Measurements from ENCODE around the gene UGT3A1.
"Not testable (repeated sequence)": the region's sequence is repeated elsewhere in the genome, so short reads cannot be mapped to it uniquely, and the experiment has no call there.

UGT3A1 gene, protein sequence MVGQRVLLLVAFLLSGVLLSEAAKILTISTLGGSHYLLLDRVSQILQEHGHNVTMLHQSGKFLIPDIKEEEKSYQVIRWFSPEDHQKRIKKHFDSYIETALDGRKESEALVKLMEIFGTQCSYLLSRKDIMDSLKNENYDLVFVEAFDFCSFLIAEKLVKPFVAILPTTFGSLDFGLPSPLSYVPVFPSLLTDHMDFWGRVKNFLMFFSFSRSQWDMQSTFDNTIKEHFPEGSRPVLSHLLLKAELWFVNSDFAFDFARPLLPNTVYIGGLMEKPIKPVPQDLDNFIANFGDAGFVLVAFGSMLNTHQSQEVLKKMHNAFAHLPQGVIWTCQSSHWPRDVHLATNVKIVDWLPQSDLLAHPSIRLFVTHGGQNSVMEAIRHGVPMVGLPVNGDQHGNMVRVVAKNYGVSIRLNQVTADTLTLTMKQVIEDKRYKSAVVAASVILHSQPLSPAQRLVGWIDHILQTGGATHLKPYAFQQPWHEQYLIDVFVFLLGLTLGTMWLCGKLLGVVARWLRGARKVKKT

DNA sequence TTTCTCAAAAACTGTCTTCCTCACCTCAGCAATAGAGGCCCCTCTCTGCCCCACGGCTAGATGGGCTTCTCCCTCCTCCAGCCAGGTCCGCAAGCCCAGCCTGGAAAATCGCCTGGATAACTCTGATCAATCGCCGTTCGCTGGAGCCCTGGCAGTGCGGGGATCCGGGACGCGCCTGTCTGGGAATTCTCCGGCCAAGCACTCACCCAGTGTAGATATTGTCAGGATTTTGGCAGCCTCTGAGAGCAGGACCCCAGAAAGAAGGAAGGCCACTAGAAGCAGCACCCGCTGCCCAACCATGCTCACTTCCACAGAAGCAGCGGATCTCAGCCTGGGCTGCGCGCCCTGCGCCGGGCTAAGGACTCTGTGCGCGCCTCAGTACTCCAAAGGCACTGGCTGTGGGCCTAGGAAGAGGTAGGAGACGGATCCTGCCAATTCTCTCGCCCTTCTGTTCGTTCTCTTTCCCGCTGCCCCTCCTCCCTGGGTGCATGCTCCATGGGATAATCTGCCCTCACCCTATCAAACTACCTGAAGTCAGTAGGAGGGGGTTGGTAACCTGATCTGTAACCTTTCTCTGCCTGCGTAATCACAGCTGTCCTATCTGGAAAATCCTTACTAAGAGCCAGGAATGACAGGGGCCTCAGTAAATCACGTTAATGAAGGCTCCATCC lies at the start of gene UGT3A1:
TSS of gene UGT3A1 (minus strand) at position 450 of the 671 bp plus-strand sequence. CDS start at position 300, 150 bp downstream.
- no peak for DNase-seq

DNA sequence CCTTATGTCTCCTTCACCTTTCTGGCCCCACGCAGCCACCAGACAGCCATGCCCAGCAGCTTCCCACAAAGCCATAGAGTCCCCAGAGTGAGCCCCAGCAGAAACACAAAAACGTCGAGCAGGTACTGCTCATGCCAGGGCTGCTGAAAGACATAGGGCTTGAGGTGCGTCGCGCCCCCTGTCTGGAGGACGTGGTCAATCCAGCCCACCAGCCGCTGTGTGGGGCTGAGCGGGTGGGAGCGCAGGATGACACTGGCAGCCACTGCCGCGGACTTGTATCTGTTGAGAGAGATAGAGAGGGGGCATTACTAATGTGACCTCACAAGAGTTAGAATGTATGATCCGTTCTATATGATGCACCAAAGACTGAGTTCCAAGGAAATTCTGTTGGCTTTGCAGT lies 44.5 kb upstream of the UGT3A1 start:
- DNase-seq: no peak

DNA sequence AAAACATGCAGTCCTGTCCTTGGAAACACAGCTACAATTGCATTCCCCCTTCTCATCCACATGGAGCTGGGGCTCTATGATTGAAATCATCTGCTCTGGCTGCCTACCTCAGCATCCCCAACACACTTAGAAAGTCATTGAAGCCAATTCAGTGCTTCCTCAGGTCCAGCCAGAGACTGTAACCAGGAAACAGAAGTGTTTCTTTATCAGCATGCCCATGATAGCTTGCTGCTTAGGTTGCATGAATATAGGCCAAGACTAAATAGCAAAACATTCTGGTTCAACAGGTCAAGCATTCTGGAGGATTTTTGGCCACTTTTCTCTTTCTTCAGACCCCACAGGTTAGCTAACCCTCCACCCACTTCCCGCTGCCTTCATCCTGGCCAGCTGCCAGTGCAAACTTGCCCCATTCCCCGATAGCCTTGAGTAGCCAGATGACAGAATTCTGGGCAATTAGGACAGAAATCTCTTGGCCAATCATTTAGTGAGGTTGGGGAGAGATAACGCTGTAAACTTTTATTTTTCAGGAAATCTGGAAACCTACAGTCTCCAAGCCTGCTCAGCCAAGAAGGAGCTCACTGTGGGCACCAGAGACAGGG lies 43.4 kb upstream of the UGT3A1 start:
- DNase-seq: not testable (repeated sequence)

DNA sequence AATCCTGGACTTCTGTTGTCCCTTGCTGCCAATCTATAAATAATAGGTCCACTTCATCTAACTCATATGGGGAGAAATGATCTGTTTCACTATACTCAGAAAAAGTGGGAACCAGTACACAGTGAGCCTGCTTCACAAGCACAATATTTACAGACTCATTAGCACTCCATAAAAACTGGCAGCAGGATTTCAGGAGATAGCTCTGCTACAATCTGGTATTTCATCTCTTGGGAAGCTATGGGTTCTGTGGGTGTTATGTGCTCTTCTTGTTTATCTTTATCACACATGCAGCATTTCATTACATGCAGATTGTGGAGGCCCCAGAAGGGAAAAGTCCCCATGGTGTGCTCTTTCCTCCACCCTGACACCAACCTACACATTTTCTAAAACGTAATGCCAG lies 42.3 kb upstream of the UGT3A1 start:
- DNase-seq: no peak

DNA sequence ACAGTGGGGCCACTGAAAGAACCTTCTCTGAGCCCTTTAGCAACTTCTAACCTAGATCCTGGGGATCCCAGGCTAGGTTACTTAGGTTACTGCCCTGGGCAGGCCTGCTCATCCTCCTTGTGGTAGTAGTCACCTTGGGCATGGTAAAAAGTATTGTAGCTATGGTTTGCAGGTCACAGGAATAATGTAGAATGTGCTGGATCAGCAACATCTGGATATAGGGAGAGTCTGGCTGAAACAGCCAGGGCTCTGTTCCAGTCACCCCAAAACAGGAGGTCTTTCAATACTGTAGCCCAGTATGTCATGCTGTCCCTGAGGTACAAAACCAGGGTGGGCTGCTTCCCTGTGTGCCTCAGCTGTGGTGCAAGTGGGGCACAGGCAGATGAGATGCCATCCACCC lies 41.9 kb upstream of the UGT3A1 start:
- no peak for DNase-seq

DNA sequence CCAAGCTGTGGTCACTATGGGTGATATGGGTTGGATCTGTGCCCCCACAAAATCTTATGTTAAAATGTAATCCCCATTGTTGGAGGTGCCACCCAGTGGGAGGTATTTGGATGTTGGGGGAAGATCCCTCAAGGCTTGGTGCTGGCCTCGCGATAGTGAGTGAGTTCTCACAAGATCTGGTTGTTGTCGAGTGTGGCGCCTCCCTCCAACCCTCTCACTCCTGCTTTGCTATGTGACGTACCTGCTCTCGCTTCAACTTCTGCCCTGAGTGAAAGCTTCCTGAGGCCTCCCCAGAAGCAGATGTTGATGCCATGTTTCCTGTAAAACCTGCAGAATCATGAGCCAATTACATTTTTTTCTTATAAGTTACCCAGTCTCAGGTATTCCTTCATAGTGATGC lies 40.0 kb upstream of the UGT3A1 start:
- no peak for DNase-seq

DNA sequence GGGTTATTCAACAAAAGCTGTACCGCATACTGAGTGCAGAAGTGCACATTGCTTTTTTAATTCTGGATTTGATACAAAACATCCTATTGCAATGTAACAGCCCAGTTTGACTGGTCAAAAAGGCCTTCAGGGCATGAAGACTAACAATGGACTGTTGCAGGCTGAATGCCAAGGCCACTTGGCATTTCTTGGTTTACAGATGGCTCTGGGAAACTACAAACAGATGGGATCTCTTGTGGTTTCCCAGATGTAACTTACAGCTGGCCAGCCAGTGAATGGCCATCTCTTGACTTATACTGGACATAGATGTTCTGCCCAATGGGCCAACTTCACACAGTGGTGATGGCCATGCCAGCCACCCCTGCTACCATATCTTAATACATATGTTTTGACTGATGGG lies 38.7 kb upstream of the UGT3A1 start:
- DNase-seq: no peak

DNA sequence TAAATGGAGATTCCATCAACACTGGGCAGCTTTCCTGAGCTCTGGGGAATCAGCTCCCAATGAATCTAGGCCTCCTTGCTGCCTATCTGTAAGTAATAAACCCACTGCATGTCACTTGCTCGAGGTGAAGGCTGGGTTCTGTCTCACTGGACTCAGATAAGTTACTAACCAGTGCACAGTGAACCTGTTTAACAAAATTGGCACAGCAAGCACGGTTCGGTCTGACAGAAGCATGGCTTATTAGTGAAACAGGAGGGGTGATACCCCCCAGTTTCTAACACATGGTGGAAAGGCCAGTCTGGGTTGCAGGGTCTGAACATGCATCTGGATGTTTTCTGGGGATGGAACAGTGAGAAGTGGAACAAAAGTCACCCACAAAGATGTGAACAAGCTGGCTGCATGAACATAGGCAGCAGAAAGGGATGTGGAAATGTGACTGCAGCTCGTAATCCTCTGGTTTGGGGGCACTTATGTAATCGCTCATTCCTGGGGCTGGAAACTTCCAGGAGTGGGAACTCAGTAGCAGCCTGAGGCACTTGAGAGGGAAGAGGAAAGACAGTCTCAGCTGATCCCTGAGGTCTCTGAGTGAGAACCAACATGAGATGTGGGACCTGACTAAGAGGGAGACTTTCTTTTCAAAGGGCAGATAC lies 37.8 kb upstream of the UGT3A1 start:
- no peak for DNase-seq

DNA sequence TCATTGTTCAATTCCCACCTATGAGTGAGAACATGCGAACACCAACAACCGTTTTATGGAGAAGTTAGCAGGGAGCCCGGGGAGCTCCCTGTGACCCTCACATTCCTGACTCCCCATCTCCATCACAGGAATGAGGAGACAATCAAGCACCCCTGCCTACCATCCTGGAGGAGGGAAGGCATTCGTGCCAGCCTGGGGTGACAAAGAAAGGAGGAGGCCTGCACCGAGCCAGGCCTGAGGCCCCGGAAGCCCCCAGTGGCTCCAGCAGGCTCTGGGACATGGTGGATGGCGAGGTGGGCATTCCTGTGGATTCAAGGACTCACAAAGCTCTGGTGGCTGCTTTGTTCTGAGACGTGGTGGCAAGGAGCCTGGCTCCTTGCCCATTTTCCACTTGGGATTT lies 36.5 kb upstream of the UGT3A1 start:
- DNase-seq: no peak

DNA sequence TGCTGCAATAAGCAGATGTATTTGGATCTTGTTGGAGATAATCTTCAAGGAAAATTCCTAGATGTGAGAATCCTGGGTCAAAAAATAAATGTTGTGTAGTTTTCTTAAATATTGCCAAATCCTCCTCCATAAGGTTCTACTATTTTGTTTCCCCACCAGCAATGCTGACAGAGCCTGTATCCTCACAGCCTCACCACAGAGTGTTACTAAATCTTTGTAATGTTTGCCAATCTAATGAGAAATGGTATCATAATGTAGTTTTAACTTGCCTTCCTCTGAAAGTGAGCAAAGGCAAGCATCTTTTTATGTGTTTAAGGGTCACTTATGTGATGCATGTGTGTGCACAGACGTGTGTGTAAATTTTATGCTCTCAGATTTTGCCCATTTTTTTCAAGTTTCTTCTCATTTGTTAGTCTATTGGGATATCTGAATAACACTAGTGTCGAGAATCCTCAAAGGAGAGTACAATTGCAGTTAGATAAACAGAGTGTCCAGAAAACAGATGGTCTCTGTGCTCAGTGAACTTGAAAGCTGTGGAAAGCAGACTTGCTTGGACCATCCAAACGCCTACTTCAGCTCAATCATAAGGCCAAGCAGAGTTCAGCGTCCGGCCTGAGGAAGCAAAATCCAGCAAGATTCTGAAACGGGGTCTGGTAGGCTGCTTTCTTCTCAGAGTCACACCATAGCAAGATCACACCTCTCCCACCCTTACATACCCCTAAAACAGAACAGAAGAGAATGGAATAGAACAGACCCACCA lies 35.7 kb upstream of the UGT3A1 start:
- DNase-seq: no peak

DNA sequence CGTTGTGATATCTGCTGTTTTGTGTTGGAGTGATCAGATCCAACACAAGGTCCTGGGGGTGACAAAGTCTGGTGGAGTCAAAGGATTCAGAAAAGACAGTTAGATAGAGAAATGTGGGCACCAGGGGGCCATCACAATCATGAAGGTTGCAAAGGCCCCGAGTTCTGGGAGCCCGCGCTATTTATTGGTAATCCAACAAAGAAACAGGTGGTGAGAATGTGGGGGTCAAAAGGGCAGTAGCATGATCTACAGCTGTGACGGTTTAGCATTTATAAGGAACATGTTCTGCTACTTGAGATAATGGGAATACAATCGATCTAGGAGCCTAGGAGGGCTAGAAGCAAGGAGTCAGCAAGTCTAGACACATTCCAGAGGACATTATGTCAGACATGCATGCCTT lies 31.1 kb upstream of the UGT3A1 start:
- DNase-seq: not testable (repeated sequence)

DNA sequence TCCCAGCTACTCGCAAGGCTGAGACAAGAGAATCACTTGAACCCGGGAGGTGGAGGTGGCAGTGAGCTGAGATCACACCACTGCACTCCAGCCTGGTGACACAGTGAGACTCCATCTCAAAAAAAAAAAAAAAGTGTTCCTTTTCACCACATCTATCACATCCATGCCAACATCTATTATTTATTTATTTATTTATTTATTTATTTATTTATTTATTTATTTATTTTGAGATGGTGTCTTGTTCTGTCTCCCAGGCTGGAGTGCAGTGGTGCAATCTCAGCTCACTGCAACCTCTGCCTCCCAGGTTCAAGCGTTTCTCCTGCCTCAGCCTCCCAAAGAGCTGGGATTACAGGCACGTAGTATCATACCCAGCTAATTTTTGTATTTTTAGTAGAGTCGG lies 28.4 kb upstream of the UGT3A1 start:
- DNase-seq: not testable (repeated sequence)

DNA sequence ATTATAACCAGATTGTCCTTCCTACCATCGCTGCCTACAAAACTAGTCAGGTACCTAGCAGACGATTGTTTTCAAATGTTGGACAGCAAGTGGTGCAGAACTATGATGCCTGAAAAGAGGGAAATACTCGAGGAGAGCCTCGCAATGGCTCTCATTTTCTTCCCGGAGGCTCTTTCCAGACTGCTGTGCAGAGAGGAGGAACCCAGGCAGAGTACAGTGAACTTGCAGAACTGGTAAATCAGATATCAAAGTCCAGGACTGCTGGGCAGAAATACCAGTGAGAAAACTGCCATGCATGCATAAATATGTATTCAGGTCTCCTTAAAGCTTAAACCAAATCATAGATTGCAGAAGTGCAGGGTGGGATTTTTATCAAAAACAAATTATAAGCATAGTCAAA lies 26.4 kb upstream of the UGT3A1 start:
- DNase-seq: no peak

DNA sequence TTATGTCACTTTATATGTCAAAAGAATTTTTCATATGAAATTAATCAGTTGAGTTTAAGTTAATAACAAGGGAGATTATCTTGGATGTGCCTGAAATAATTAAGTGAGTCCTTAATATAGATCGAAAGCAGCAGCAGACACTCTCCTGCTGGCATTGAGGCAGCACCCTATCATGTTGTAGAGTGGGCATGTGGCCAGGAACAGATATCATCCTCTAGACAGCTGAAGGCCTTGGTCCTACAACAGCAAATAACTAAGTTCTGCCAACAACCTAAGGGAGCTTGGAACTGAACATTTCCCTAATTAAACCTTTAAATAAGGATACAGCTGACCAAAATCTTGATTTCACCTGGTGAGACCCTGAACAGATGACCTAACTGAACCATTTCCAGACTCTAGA lies 25.8 kb upstream of the UGT3A1 start:
- no peak for DNase-seq

DNA sequence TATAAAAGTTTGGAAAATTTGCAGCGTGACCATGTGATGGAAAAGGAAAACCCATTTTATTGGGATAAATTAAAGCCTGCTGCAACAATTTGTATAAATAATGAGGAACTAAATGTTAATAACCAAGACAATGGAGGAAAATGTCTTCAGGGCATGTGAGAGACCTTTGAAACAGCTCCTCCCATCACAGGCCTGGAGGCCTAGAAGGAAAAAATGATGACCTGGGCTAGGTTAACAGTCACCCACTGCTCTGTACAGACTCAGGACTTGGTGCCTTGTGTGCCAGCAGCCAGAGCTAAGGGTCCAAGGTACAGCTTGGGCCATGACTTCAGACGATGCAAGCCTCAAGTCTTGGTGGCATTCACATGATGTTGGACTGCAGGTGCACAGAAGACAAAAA lies 22.0 kb upstream of the UGT3A1 start:
- DNase-seq: no peak

DNA sequence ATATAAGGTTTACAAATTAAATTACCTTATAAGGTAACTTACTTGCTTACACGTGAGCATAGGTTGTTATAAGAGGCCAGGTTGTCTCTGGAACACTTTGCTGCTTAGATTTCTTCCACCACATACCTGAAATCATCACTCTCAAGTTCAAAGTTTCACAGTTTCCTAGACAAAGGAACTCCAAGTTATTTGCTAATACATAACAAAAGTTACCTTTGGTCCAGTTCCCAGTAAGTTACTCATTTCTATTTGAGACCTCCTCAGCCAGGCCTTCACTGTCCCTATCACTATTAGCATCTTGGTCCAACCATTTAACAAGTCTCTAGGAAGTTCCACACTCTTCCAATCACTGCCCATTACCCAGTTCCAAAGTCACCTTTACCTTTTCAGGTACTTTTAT lies 18.5 kb upstream of the UGT3A1 start:
- no peak for DNase-seq

DNA sequence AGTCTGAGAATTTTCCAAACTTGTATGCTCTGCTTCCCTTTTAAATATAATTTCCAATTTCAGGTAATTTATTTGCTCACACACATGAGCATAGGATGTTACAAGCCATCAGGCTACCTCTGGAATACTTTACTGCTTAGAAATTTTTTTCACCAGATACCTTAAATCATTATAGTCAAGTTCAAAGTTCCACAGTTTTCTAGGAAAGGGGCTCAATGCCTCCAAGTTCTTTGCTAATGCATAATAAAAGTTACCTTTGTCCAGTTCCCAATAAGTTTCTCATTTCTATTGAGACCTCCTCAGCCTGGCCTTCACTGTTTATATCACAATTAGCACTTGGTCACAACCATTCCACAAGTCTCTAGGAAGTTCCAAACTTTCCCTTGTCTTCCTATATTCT lies 16.2 kb upstream of the UGT3A1 start:
- DNase-seq: no peak

DNA sequence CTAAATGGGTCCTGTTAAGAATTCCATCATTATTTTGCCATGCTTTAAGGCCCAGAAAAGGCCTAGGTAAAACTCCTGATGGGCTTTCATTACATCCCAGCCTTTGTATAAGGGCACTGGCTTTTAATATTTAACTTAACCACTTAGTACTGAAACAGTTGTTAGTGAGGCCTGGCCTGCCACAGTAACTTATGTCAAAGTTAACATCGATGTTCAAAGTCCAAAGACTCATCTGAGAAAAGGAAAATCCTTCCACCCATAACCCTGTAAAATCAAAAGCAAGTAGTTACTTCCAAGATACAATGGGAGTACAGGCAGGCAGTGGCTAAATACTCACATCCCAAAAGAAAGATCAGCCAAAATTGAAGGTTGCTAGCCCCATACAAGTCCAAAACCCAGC lies 15.0 kb upstream of the UGT3A1 start:
- no peak for DNase-seq

DNA sequence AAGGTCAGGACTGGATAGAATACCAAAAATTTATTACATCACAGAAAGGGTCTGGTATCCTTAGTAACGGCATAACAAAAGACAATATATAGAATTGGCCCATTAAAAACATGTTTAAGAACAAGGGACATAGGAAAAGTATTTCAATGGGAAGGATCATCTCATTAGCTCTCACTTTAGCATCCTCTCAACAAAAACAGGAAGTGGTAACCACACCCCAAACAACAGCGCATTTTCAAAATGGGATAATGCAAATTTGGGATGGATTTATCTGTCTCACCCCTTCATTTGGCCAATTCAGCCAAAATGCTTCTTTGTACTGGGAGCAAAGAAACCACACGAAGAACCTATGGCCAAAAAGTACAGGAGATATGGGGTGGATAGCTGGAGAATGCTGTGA lies 9.8 kb upstream of the UGT3A1 start:
- DNase-seq: no peak

DNA sequence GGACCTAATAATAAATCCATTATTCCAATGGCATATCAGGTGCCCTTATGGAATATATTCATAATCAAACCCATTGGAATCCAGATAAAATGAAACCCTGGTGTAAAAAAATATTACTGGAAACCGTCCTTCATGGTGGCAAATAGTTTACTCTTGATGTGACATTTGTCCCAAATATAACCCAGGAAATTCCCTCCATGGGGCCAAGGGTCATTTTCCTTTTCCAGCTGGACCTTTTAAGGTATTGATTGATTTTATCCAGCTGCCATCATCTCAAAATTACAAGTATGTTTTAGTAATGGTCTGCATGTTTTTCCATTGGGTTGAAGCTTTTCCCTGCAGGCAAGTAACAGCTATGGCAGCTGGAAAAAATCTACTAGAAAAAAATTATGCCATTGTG lies 8.4 kb upstream of the UGT3A1 start:
- no peak for DNase-seq

DNA sequence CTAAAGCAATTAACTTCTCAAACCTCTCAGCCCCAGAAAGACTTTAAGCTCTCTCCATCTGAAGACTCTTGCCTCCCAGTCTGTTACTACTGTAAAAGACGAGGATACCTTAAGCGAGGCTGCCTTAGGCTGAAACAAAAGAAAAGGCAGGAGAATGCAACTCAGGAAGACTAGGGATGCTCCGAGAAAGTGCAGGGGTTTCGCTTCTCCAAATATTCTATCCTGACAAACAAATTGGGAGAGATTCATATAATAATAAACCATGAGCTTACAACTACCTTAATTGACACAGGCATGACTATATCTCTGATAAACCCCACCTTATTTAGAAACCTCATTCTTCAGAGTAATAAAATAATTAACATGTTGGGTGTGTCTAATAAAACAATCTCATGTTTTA lies 4.9 kb upstream of the UGT3A1 start:
- no peak for DNase-seq

DNA sequence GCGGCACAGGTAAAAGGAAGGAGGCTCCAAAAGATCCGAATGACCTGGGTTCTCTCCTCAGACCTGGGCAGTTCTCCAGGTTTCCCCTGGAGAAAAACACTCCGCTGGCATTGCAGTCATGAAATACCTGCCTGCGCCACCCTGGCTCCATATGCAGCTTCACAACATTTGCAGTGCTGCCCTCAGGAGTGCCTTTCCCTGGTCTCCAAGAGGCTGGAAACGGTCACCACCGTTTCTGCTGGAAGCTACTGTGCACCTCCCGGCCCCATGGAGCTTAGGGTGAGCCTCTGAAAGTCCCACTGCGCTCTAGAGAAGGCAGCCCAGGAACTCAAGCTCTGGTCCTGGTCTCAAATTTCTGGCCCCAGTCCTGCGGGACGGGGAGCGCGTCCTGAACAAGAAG lies 670 bp downstream of the UGT3A1 start:
- DNase-seq: no peak

DNA sequence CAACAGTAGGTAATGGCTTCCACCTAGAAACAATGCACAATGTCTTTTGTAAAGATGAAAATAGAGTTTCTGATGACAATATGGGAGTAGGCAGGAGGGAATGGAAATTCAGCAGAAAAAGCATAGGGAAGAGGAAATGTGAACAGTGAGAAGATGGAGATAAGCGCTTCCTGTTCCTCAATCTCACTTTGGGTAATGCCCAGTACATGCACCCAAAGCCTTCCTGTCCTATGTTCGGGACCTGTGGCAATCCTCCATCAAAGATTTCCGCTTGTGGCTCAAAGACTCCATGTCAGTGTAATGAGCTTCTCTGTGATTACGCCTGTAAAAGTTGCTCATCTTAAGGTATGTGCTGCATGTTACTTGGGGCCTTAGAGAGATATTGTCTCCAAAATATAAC lies 2.7 kb downstream of the UGT3A1 start:
- DNase-seq: no peak
